RWPE1 (cell line): Measurements from ENCODE around the gene GPR150.

Source experiments
- CTCF ChIA-PET: fragments of 350-600 bp; sonication (Branson Sonifier 250); formaldehyde crosslinking; extraction: SDS; loops from one replicate; lab custom pipeline; 2021; lab: Yijun Ruan, JAX
- POLR2A ChIA-PET: fragments of 400-600 bp; formaldehyde crosslinking; extraction: SDS; loops from one replicate; lab custom pipeline; 2020; ENCODE audit warnings: antibody characterized with exemption; ENCODE audit not compliant: low non-redundant PET; lab: Yijun Ruan, JAX
- DNase-seq: peaks from one replicate; pipeline ENCODE4 v3.0.0; 2012; ENCODE audit warnings: low spot score
- H3K27ac ChIP-seq: fragments of 450-650 bp; 2 replicates; pipeline ENCODE4 v1.5.1; 2017
- CTCF ChIP-seq: fragments of 450-650 bp; conservative IDR thresholded peaks from 2 replicates; pipeline ENCODE4 v1.5.1; 2017; ENCODE audit warnings: low read depth, mild to moderate bottlenecking

GPR150 gene

GRCh38 chr5:95646569-95647431 lies 26.9 kb downstream of the GPR150 start, which contains the start of gene RFESD:
RFESD (plus strand) TSS chr5:95646777; CDS start chr5:95652272, 5,495 bp downstream.
- CTCF ChIA-PET = interaction anchor here (0.6 to 1.2 kb wide), 9 partner anchors 17 to 743 kb away, joined by 3 to 5 read pairs (median 4); no protein-coding TSS in a partner anchor
- DNase-seq = peak; percentile 96
- peak; percentile 18 for TF ChIP-seq CTCF
- peak within 1 kb of the TSS; percentile 92 for H3K27ac ChIP-seq
- POLR2A ChIA-PET = interaction anchor here (0.7 kb wide), 1 partner anchor 84 kb away, joined by 6 read pairs; the partner anchor contains the start of gene RHOBTB3

GRCh38 chr5:95647886-95648860 lies 28.3 kb downstream of the GPR150 start:
- no peak for TF ChIP-seq CTCF
- H3K27ac ChIP-seq = no peak overlapping the region
- CTCF ChIA-PET = no interaction called here
- no peak for DNase-seq
- POLR2A ChIA-PET = no interaction called here

- no peak overlapping the region for H3K27ac ChIP-seq
- TF ChIP-seq CTCF = no peak
- CTCF ChIA-PET = no interaction called here
- DNase-seq = no peak
- POLR2A ChIA-PET = no interaction called here
These were observed 29.4 kb downstream of the GPR150 start for GRCh38 chr5:95649274-95649673.

- CTCF ChIA-PET = interaction anchor here (0.7 to 1.8 kb wide), 2 partner anchors 48 to 131 kb away, joined by 3 to 6 read pairs; no protein-coding TSS in a partner anchor
- POLR2A ChIA-PET = no interaction called here
- H3K27ac ChIP-seq = no peak overlapping the region
- TF ChIP-seq CTCF = no peak
- no peak for DNase-seq
These were observed 30.1 kb downstream of the GPR150 start for GRCh38 chr5:95649842-95650620.

- POLR2A ChIA-PET = no interaction called here
- DNase-seq = no peak
- no peak for TF ChIP-seq CTCF
- H3K27ac ChIP-seq = no peak overlapping the region
- CTCF ChIA-PET = interaction anchor here (2.4 kb wide), 1 partner anchor 11 kb away, joined by 10 read pairs; no protein-coding TSS in a partner anchor
These were observed 33.0 kb downstream of the GPR150 start for GRCh38 chr5:95652849-95653248.
